A673 (cell line): ENCODE results near the gene PSMB5. TPM values are rescaled to one million over a fixed set of nuclear protein-coding genes. Genes with fewer than 3 reads are reported as not detected.

Source experiments
- BruUV-seq: library from RNA; stranded (reverse); fragments of 400-500 nt; replicated peaks from 2 replicates; lab custom pipeline; 2021; lab: Mats Ljungman, UMichigan
- CTCF ChIA-PET: fragments of 300-600 bp; sonication (Branson Sonifier 250); formaldehyde crosslinking; loops from one replicate; lab custom pipeline; 2022; ENCODE audit warnings: antibody characterized with exemption; lab: Charles Lee
- POLR2A ChIA-PET: fragments of 300-600 bp; sonication (Branson Sonifier 250); formaldehyde crosslinking; loops from one replicate; lab custom pipeline; 2022; ENCODE audit warnings: antibody characterized with exemption; ENCODE audit not compliant: low non-redundant PET; lab: Charles Lee
- DNase-seq: peaks from one replicate; pipeline ENCODE4 v3.0.0-alpha.2; 2015; ENCODE audit warnings: low spot score
- H3K27ac ChIP-seq: fragments of 200-600 bp; sonication (generic); 2 replicates; pipeline ENCODE4 v1.5.1; 2016; ENCODE audit warnings: mixed run types, low read depth, mild to moderate bottlenecking, mixed read lengths, antibody characterized with exemption, low read length; ENCODE audit not compliant: poor library complexity, severe bottlenecking
- H3K27me3 ChIP-seq: fragments of 200-600 bp; sonication (generic); replicated peaks from 2 replicates; pipeline ENCODE4 v1.6.1; 2017; ENCODE audit warnings: mixed run types, low read depth, mild to moderate bottlenecking, mixed read lengths, antibody characterized with exemption, low read length; ENCODE audit not compliant: insufficient read depth, poor library complexity
- H3K36me3 ChIP-seq: fragments of 200-600 bp; sonication (generic); 2 replicates; pipeline ENCODE4 v1.6.1; 2016; ENCODE audit warnings: mixed run types, mild to moderate bottlenecking, mixed read lengths, antibody characterized with exemption, low read length; ENCODE audit not compliant: insufficient read depth, poor library complexity, severe bottlenecking
- H3K4me1 ChIP-seq: fragments of 200-600 bp; sonication (generic); 2 replicates; pipeline ENCODE4 v1.6.1; 2017; ENCODE audit warnings: mixed run types, mild to moderate bottlenecking, mixed read lengths, antibody characterized with exemption, low read length; ENCODE audit not compliant: insufficient read depth, poor library complexity, severe bottlenecking
- H3K4me3 ChIP-seq: fragments of 200-600 bp; sonication (generic); 2 replicates; pipeline ENCODE4 v1.5.1; 2016; ENCODE audit warnings: low read depth, mixed run types, mild to moderate bottlenecking, mixed read lengths, low read length; ENCODE audit not compliant: poor library complexity, severe bottlenecking
- H3K9me3 ChIP-seq: fragments of 200-600 bp; sonication (generic); 2 replicates; pipeline ENCODE4 v1.6.1; 2016; ENCODE audit warnings: mixed run types, low read depth, mild to moderate bottlenecking, mixed read lengths, antibody characterized with exemption, low read length; ENCODE audit not compliant: poor library complexity, severe bottlenecking
- EZH2 ChIP-seq: fragments of 200-600 bp; sonication (generic); IDR thresholded peaks from 2 replicates; pipeline ENCODE4 v1.6.1; 2017; ENCODE audit warnings: borderline replicate concordance, low read depth, mild to moderate bottlenecking, mixed read lengths, antibody characterized with exemption, low read length; ENCODE audit not compliant: poor library complexity, severe bottlenecking
- intact Hi-C: fragments of 100-400 bp; cut with micrococcal nuclease; formaldehyde crosslinking; loops from one replicate; pipeline ENCODE4 v1.10.0; 2022; ENCODE audit not compliant: unreplicated experiment
- total RNA-seq: library from RNA; stranded (reverse); gene quantifications from 2 replicates; pipeline ENCODE4 v1.2.3, GENCODE V29; 2021
- TF ChIP-seq, protein P1 (sequence below): fragments of 300-800, 200-600 bp; sonication (generic); conservative IDR thresholded peaks from 2 replicates; pipeline ENCODE4 v1.5.1; 2017; ENCODE audit warnings: low read depth, mild to moderate bottlenecking, antibody characterized with exemption, low read length, moderate library complexity, mixed read lengths

The PSMB5 gene
- total RNA-seq, 1 experiment from 2014 or later = 500 TPM

DNA sequence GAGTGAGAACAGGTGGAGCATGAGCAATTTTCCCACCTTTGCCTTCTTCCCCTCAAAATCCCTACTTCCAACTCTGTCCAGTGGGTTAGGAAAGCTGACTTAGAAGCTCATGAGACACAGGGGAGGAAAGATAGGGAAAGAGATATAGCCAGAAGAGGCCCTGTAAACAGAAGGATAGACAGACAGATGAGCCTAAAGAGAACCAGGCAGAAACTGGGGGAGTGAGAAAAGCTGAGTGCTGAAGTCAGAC, 57.3 kb downstream of the PSMB5 start:
- peaks cover 41% of the 10 kb centered on the region for H3K4me1 ChIP-seq
- TF ChIP-seq, protein P1, sequence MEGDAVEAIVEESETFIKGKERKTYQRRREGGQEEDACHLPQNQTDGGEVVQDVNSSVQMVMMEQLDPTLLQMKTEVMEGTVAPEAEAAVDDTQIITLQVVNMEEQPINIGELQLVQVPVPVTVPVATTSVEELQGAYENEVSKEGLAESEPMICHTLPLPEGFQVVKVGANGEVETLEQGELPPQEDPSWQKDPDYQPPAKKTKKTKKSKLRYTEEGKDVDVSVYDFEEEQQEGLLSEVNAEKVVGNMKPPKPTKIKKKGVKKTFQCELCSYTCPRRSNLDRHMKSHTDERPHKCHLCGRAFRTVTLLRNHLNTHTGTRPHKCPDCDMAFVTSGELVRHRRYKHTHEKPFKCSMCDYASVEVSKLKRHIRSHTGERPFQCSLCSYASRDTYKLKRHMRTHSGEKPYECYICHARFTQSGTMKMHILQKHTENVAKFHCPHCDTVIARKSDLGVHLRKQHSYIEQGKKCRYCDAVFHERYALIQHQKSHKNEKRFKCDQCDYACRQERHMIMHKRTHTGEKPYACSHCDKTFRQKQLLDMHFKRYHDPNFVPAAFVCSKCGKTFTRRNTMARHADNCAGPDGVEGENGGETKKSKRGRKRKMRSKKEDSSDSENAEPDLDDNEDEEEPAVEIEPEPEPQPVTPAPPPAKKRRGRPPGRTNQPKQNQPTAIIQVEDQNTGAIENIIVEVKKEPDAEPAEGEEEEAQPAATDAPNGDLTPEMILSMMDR = no peak
- TF ChIP-seq EZH2 = no peak
- DNase-seq = no peak
- BruUV-seq = no TSS peak
- no peaks in the 10 kb centered on the region for H3K9me3 ChIP-seq
- ChIA-PET CTCF (interaction anchor here (0.7 to 1.0 kb wide), 2 partner anchors 80 to 319 kb away, joined by 3 to 9 read pairs; no protein-coding TSS in a partner anchor), POLR2A (interaction anchor here (0.5 to 0.7 kb wide), 2 partner anchors 91 to 581 kb away, joined by 3 read pairs; no protein-coding TSS in a partner anchor)
- H3K36me3 ChIP-seq = peaks cover 44% of the 10 kb centered on the region
- intact Hi-C loops = no loop called here
- H3K4me3 ChIP-seq = no peak overlapping the region
- H3K27ac ChIP-seq = peak overlapping the region; percentile 82
- H3K27me3 ChIP-seq = no peaks in the 10 kb centered on the region

DNA sequence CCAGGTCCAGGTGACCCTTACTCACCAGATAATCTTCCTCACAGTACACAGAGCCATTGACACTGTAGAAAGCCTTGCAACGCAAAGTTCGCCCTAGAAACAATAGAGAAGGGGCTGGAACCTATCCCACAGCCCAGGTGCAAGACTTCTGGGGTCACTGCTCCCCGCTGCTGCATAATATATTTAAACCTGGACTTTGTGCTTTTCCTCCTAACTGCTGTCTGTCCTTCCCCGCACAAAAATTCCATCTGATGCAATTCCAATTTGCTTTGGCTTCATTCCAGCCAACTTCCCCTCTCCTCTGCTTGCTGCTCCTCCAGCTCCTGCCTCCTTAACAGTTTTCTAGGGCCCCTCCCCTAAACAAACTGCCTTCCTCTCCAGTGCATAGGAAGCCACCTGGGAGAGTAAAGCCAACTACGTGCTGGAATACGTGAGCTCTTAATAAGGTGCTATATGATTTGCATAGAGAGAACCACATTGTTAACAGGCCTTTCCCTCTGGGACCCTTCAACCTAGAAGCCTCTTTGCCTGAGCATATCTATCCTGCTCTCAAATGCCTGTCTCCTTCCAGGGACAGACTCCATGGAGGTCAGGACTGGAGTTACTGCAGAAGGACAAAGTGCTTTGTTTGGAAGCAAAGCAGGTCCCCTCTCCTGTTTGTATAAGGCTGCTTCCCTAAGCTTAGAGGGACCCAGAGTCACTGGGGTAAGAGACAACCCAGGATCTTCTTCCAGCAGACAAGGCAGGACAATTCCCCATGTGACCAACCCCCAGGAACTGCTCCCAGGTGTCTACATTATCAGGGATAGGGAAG, 57.9 kb downstream of the PSMB5 start:
- no TSS peak for BruUV-seq
- no peak for TF ChIP-seq EZH2
- TF ChIP-seq, protein P1 = no peak
- DNase-seq = peak; percentile 57
- H3K36me3 ChIP-seq = peaks cover 49% of the 10 kb centered on the region
- ChIA-PET POLR2A (interaction anchor here (0.5 kb wide), 1 partner anchor 582 kb away, joined by 3 read pairs; no protein-coding TSS in a partner anchor), CTCF (interaction anchor here (0.6 to 1.0 kb wide), 5 partner anchors 8 to 319 kb away, joined by 3 to 9 read pairs (median 3); no protein-coding TSS in a partner anchor)
- intact Hi-C loops = no loop called here
- H3K9me3 ChIP-seq = no peaks in the 10 kb centered on the region
- peaks cover 41% of the 10 kb centered on the region for H3K4me1 ChIP-seq
- peak overlapping the region; percentile 82 for H3K27ac ChIP-seq
- no peaks in the 10 kb centered on the region for H3K27me3 ChIP-seq
- H3K4me3 ChIP-seq = no peak overlapping the region

Other genes starting within 250 kb of the PSMB5 start
- gene SLC7A7, start 219.5 kb downstream of the PSMB5 start, total RNA-seq = 1.9 and 2.3 TPM in 2 replicates
- gene MRPL52, start 205.0 kb downstream of the PSMB5 start, total RNA-seq = 169 and 187 TPM in 2 replicates
- 91.3 and 110 TPM in 2 replicates for gene MMP14, start 198.3 kb downstream of the PSMB5 start, total RNA-seq
- 7.8 and 11.8 TPM in 2 replicates for gene LRP10, start 163.2 kb downstream of the PSMB5 start, total RNA-seq
- 0.15 TPM in 1 of 2 replicates, not detected in the other for gene REM2, start 151.7 kb downstream of the PSMB5 start, total RNA-seq
- gene RBM23, start 115.8 kb downstream of the PSMB5 start, total RNA-seq = 105 and 118 TPM in 2 replicates
- 244 and 273 TPM in 2 replicates for gene PRMT5, start 105.5 kb downstream of the PSMB5 start, total RNA-seq
- gene HAUS4, start 77.8 kb downstream of the PSMB5 start, total RNA-seq = 62.7 and 73.9 TPM in 2 replicates
- gene AJUBA, start 52.3 kb downstream of the PSMB5 start, total RNA-seq = 37.6 and 43.6 TPM in 2 replicates
- gene C14orf93, start 24.8 kb downstream of the PSMB5 start, total RNA-seq = 9.9 and 10.8 TPM in 2 replicates
- gene PSMB11, start 7.3 kb upstream of the PSMB5 start, total RNA-seq = not detected in 2 replicates
- gene CDH24, start 22.6 kb upstream of the PSMB5 start, total RNA-seq = 44.8 and 47.0 TPM in 2 replicates
- 325 and 339 TPM in 2 replicates for gene ACIN1, start 60.2 kb upstream of the PSMB5 start, total RNA-seq
- gene C14orf119, start 60.6 kb upstream of the PSMB5 start, total RNA-seq = 50.3 and 54.5 TPM in 2 replicates
- not detected in 2 replicates for gene CIROP, start 70.1 kb upstream of the PSMB5 start, total RNA-seq
- not detected in 2 replicates for gene CEBPE, start 84.4 kb upstream of the PSMB5 start, total RNA-seq
- gene SLC7A8, start 148.8 kb upstream of the PSMB5 start, total RNA-seq = 18.3 and 24.8 TPM in 2 replicates
- gene RNF212B, start 203.0 kb upstream of the PSMB5 start, total RNA-seq = not detected in 2 replicates